ENCODE results near the gene AVL9. TPM values are rescaled to one million over a fixed set of nuclear protein-coding genes. Genes with fewer than 3 reads are reported as not detected.

AVL9 gene
- total and polyA plus RNA-seq, 2 of the 13 experiments (the other 11 are each of a cell fraction or from before 2014, with no cell fraction given): 29.9 to 48.0 TPM

- FAIRE-seq (no peak), DNase-seq (ENCODE audit: low spot score) (no peak), ATAC-seq (no peak)
- no peaks in the 10 kb centered on the region for H3K36me3 ChIP-seq (replicated peaks in 1 of 2; ENCODE audit: control insufficient read depth in 1 of 2, insufficient read depth in 2 of 2, low read length in 2 of 2)
- H3K27ac ChIP-seq (ENCODE audit: extremely low read length, insufficient read depth, low read length): no peak overlapping the region
- TF ChIP-seq ZNF280B (CRISPR knock-in tag; IDR thresholded peaks at IDR 0.05; ENCODE audit: borderline replicate concordance): no peak
- no peak for TF ChIP-seq CBX5 (CRISPR knock-in tag; IDR thresholded peaks at IDR 0.05; ENCODE audit: borderline replicate concordance)
- no peak for TF ChIP-seq TOE1 (CRISPR knock-in tag; IDR thresholded peaks at IDR 0.05)
- TF ChIP-seq BATF2 (CRISPR knock-in tag; IDR thresholded peaks at IDR 0.05): no peak
- TF ChIP-seq ZNF234 (CRISPR knock-in tag; conservative IDR thresholded peaks at IDR 0.05): no peak
- TF ChIP-seq ZNF263 (CRISPR knock-in tag; IDR thresholded peaks at IDR 0.05): no peak
- TF ChIP-seq DR1 (CRISPR knock-in tag; IDR thresholded peaks at IDR 0.05): no peak
- no peak for TF ChIP-seq ZNF570 (CRISPR knock-in tag; IDR thresholded peaks at IDR 0.05; ENCODE audit: borderline replicate concordance)
- TF ChIP-seq, protein P1, sequence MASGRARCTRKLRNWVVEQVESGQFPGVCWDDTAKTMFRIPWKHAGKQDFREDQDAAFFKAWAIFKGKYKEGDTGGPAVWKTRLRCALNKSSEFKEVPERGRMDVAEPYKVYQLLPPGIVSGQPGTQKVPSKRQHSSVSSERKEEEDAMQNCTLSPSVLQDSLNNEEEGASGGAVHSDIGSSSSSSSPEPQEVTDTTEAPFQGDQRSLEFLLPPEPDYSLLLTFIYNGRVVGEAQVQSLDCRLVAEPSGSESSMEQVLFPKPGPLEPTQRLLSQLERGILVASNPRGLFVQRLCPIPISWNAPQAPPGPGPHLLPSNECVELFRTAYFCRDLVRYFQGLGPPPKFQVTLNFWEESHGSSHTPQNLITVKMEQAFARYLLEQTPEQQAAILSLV (CRISPR knock-in tag; IDR thresholded peaks at IDR 0.05; ENCODE audit: borderline replicate concordance): no peak
- TF ChIP-seq CENPX (CRISPR knock-in tag; IDR thresholded peaks at IDR 0.05): no peak
- no peak for TF ChIP-seq ZNF562 (CRISPR knock-in tag; IDR thresholded peaks at IDR 0.05; ENCODE audit: borderline replicate concordance)
- no peak for TF ChIP-seq ZNF569 (CRISPR knock-in tag; IDR thresholded peaks at IDR 0.05; ENCODE audit: borderline replicate concordance)
- TF ChIP-seq, protein P2, sequence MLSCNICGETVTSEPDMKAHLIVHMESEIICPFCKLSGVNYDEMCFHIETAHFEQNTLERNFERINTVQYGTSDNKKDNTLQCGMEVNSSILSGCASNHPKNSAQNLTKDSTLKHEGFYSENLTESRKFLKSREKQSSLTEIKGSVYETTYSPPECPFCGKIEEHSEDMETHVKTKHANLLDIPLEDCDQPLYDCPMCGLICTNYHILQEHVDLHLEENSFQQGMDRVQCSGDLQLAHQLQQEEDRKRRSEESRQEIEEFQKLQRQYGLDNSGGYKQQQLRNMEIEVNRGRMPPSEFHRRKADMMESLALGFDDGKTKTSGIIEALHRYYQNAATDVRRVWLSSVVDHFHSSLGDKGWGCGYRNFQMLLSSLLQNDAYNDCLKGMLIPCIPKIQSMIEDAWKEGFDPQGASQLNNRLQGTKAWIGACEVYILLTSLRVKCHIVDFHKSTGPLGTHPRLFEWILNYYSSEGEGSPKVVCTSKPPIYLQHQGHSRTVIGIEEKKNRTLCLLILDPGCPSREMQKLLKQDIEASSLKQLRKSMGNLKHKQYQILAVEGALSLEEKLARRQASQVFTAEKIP (CRISPR knock-in tag; IDR thresholded peaks at IDR 0.05; ENCODE audit: borderline replicate concordance): no peak
- TF ChIP-seq HMG20B (CRISPR knock-in tag; conservative IDR thresholded peaks at IDR 0.05): no peak
- TF ChIP-seq ARNT2 (CRISPR knock-in tag; IDR thresholded peaks at IDR 0.05; ENCODE audit: low read depth): no peak
- no peak for TF ChIP-seq ZNF414 (CRISPR knock-in tag; IDR thresholded peaks at IDR 0.05)
- no peak for TF ChIP-seq ZNF275 (CRISPR knock-in tag; IDR thresholded peaks at IDR 0.05; ENCODE audit: borderline replicate concordance)
- TF ChIP-seq SIN3A (IDR thresholded peaks at IDR 0.05; ENCODE audit: borderline replicate concordance, low read depth, low read length): no peak
- no peak overlapping the region for H3K9ac ChIP-seq (ENCODE audit: insufficient read depth, low read depth, low read length)
- H3K27me3 ChIP-seq (ENCODE audit: control insufficient read depth in 1 of 2, insufficient read depth in 2 of 2, low read length in 2 of 2): no peaks in the 10 kb centered on the region
- no peaks in the 10 kb centered on the region for H3K9me3 ChIP-seq (ENCODE audit: low read length)
- H3K4me2 ChIP-seq (ENCODE audit: low read depth, low read length): no peak overlapping the region
- POLR2A ChIA-PET: no interaction called here
- no peak overlapping the region for H2AFZ ChIP-seq (ENCODE audit: low read length)
- H4K20me1 ChIP-seq (ENCODE audit: insufficient read depth, low read length): no peaks in the 10 kb centered on the region
- CTCF ChIA-PET (ENCODE audit: low intra/inter-chr PET ratio, low total read pairs): no interaction called here
- no peak overlapping the region for H3K4me3 ChIP-seq (replicated peaks in 1 of 3; ENCODE audit: insufficient read depth in 1 of 3, low read depth in 2 of 3, low read length in 3 of 3)
- no peaks in the 10 kb centered on the region for H3K79me2 ChIP-seq (ENCODE audit: insufficient read depth, low read length)
- no TSS peak for BruUV-seq (replicated peaks)
- intact Hi-C loops (cut with micrococcal nuclease; ENCODE audit: unreplicated experiment) (no loop called here), in situ Hi-C loops (cut with HindIII; ENCODE audit: extremely low pct_ligation_motif_present, low pct_unique_long_range_greater_than_20kb) (no loop called here)
- H3K4me1 ChIP-seq (ENCODE audit: insufficient read depth, low read length): peaks cover 20% of the 10 kb centered on the region
These were observed 32.8 kb upstream of the AVL9 start for GRCh38 chr7:32462451-32462850.

Data from HepG2 (cell line).